Measurements from ENCODE around the gene LEKR1.

LEKR1 gene

GRCh38 chr3:156837115-156837514, 11.0 kb downstream of the LEKR1 start:
- Histone ChIP-seq H3K9me3 (ENCODE audit: control insufficient read depth, insufficient read depth, low read depth, low read length) (no peaks in the 10 kb centered on the region), H3K27ac (ENCODE audit: extremely low read depth, low read depth, low read length) (no peak overlapping the region), H3K4me3 (ENCODE audit: low read depth, low read length) (no peak overlapping the region), H3K36me3 (ENCODE audit: control insufficient read depth in 2 of 2, insufficient read depth in 1 of 2, low read length in 2 of 2) (no peaks in the 10 kb centered on the region), H3K4me1 (ENCODE audit: control insufficient read depth, insufficient read depth, low read length) (no peaks in the 10 kb centered on the region)
- TF ChIP-seq KLF9 (tag by site-specific recombination; IDR thresholded peaks at IDR 0.05; ENCODE audit: low read depth): no peak
- no peak for TF ChIP-seq ZBTB6 (tag by site-specific recombination; IDR thresholded peaks at IDR 0.05)
- no peak for TF ChIP-seq ZNF391 (tag by site-specific recombination; IDR thresholded peaks at IDR 0.05; ENCODE audit: borderline replicate concordance, low read depth)
- no peak for TF ChIP-seq ZNF404 (tag by site-specific recombination; IDR thresholded peaks at IDR 0.05)
- TF ChIP-seq ZNF621 (tag by site-specific recombination; IDR thresholded peaks at IDR 0.05): no peak
- TF ChIP-seq ZNF148 (tag by site-specific recombination; IDR thresholded peaks at IDR 0.05; ENCODE audit: borderline replicate concordance): no peak
- CTCF ChIA-PET: interaction anchor here (0.6 to 1.4 kb wide), 2 partner anchors 17 to 294 kb away, joined by 3 read pairs; no protein-coding TSS in a partner anchor
- POLR2A ChIA-PET: no interaction called here

GRCh38 chr3:156838035-156838434, 11.9 kb downstream of the LEKR1 start:
- Histone ChIP-seq H3K4me3 (ENCODE audit: low read depth, low read length) (no peak overlapping the region), H3K9me3 (ENCODE audit: control insufficient read depth, insufficient read depth, low read depth, low read length) (no peaks in the 10 kb centered on the region), H3K36me3 (ENCODE audit: control insufficient read depth in 2 of 2, insufficient read depth in 1 of 2, low read length in 2 of 2) (no peaks in the 10 kb centered on the region), H3K4me1 (ENCODE audit: control insufficient read depth, insufficient read depth, low read length) (no peaks in the 10 kb centered on the region), H3K27ac (ENCODE audit: extremely low read depth, low read depth, low read length) (no peak overlapping the region)
- TF ChIP-seq SCRT1 (tag by site-specific recombination; IDR thresholded peaks at IDR 0.05; ENCODE audit: borderline replicate concordance) (peak; percentile 11; the same call in 1 of the 2 replicates), PRDM6 (tag by site-specific recombination; IDR thresholded peaks at IDR 0.05) (no peak), ZBTB44 (tag by site-specific recombination; IDR thresholded peaks at IDR 0.05) (no peak), ZNF48 (tag by site-specific recombination; IDR thresholded peaks at IDR 0.05) (no peak), ZNF354C (tag by site-specific recombination; IDR thresholded peaks at IDR 0.05; ENCODE audit: borderline replicate concordance, low read depth) (no peak), SCRT2 (tag by site-specific recombination; IDR thresholded peaks at IDR 0.05) (peak; percentile 65; the same call in 1 of the 2 replicates), ZNF677 (tag by site-specific recombination; IDR thresholded peaks at IDR 0.05) (no peak), ATF2 (tag by site-specific recombination; IDR thresholded peaks at IDR 0.05; ENCODE audit: low read depth) (no peak), OSR2 (tag by site-specific recombination; IDR thresholded peaks at IDR 0.05) (no peak), ZNF26 (tag by site-specific recombination; IDR thresholded peaks at IDR 0.05) (no peak), ZSCAN4 (tag by site-specific recombination; IDR thresholded peaks at IDR 0.05) (no peak)
- ChIA-PET POLR2A (no interaction called here), CTCF (no interaction called here)
